A673 (cell line): ENCODE data around the gene ZNF366.

Experiments used
- EZH2 ChIP-seq: fragments of 200-600 bp; sonication (generic); IDR thresholded peaks from 2 replicates; pipeline ENCODE4 v1.6.1; 2017; ENCODE audit warnings: borderline replicate concordance, low read depth, mild to moderate bottlenecking, mixed read lengths, antibody characterized with exemption, low read length; ENCODE audit not compliant: poor library complexity, severe bottlenecking
- TF ChIP-seq, protein P1 (sequence below): fragments of 300-800, 200-600 bp; sonication (generic); conservative IDR thresholded peaks from 2 replicates; pipeline ENCODE4 v1.5.1; 2017; ENCODE audit warnings: low read depth, mild to moderate bottlenecking, antibody characterized with exemption, low read length, moderate library complexity, mixed read lengths

DNA sequence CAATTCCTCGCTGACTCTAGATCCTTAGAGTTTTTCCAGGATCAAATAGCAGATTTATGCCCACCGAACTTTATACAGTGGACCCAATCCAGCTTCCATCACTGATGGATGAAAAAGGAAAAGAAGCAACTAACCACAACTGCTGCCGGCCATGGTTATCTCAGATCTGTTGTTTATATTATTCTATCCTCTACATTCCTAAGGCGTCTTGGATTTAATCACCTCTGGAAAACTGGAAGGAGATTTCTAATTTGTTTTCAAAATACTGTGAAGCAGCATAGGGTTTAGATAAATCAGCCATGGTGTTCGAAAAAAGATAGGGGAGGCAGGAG, 663 bp upstream of the ZNF366 start:
- TF ChIP-seq, protein P1, sequence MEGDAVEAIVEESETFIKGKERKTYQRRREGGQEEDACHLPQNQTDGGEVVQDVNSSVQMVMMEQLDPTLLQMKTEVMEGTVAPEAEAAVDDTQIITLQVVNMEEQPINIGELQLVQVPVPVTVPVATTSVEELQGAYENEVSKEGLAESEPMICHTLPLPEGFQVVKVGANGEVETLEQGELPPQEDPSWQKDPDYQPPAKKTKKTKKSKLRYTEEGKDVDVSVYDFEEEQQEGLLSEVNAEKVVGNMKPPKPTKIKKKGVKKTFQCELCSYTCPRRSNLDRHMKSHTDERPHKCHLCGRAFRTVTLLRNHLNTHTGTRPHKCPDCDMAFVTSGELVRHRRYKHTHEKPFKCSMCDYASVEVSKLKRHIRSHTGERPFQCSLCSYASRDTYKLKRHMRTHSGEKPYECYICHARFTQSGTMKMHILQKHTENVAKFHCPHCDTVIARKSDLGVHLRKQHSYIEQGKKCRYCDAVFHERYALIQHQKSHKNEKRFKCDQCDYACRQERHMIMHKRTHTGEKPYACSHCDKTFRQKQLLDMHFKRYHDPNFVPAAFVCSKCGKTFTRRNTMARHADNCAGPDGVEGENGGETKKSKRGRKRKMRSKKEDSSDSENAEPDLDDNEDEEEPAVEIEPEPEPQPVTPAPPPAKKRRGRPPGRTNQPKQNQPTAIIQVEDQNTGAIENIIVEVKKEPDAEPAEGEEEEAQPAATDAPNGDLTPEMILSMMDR, result no peak
- TF ChIP-seq EZH2, result no peak
